Uterus (tissue), 4 donors: Measurements from ENCODE around the gene NUMB. TPM values are rescaled to one million over a fixed set of nuclear protein-coding genes. Genes with fewer than 3 reads are reported as not detected.

Experiments
- DNase-seq, 2 donors: peaks; one replicate each; pipeline ENCODE4 v3.0.0-alpha.2; 2019 to 2020
- H3K27ac ChIP-seq, 2 donors: fragments of 200-600 bp; sonication (generic); 1 replicate in 1 of 2; 2 replicates in 1 of 2; pipeline ENCODE4 v1.5.1; 2016 to 2018
- H3K27me3 ChIP-seq, 2 donors: fragments of 200-600 bp; sonication (generic); one replicate each; pipeline ENCODE4 v1.5.1; 2018 to 2019; ENCODE audit warnings: control low read depth in 1 of 2
- H3K36me3 ChIP-seq, 2 donors: fragments of 200-600 bp; sonication (generic); one replicate each; pipeline ENCODE4 v1.5.1; 2019; ENCODE audit warnings: control low read depth in 1 of 2
- H3K4me1 ChIP-seq, 2 donors: fragments of 200-600 bp; sonication (generic); one replicate each; pipeline ENCODE4 v1.5.1; 2018 to 2019; ENCODE audit warnings: control low read depth in 1 of 2
- H3K4me3 ChIP-seq, 2 donors: fragments of 200-600 bp; sonication (generic); 1 replicate in 1 of 2; 2 replicates in 1 of 2; pipeline ENCODE4 v1.5.1; 2018 to 2019; ENCODE audit warnings: mild to moderate bottlenecking in 1 of 2
- H3K9me3 ChIP-seq, 2 donors: fragments of 200-600 bp; sonication (generic); one replicate each; pipeline ENCODE4 v1.5.1; 2019; ENCODE audit warnings: control low read depth in 1 of 2
- POLR2A ChIP-seq, 2 donors: fragments of 450-650 bp; IDR thresholded peaks; one replicate each; pipeline ENCODE4 v1.6.1; 2016; ENCODE audit warnings: antibody characterized with exemption in 2 of 2, mild to moderate bottlenecking in 1 of 2, moderate library complexity in 1 of 2
- intact Hi-C: fragments of 100-400 bp; cut with DNase I; formaldehyde crosslinking; loops from one replicate; pipeline ENCODE4 v1.15.1; 2023; ENCODE audit warnings: low total_unique reads
- total RNA-seq, 4 donors: library from RNA; depleted of rRNA in 3 of 4; stranded (reverse); fragments of >200 nt in 3 of 4; gene quantifications; one replicate each; pipeline versions ENCODE4 v1.1.0 to v1.2.4, GENCODE V29; 2014 to 2023
- TF ChIP-seq, protein P1 (sequence below), 4 experiments: fragments of 200-600 bp in 2 of 4; fragments of 450-650 bp in 2 of 4; sonication (generic) in 2 of 4; IDR thresholded peaks; one replicate each; pipeline ENCODE4 v1.5.1; 2016 to 2019; ENCODE audit warnings: antibody characterized with exemption in 4 of 4, mild to moderate bottlenecking in 2 of 4, moderate library complexity in 1 of 4
- donor health status: DM: yes; HTN: yes; CAD: no.

NUMB gene
- total RNA-seq, 4 donors from 2014 or later: 27.1 to 119 (median 40.8) TPM

DNA sequence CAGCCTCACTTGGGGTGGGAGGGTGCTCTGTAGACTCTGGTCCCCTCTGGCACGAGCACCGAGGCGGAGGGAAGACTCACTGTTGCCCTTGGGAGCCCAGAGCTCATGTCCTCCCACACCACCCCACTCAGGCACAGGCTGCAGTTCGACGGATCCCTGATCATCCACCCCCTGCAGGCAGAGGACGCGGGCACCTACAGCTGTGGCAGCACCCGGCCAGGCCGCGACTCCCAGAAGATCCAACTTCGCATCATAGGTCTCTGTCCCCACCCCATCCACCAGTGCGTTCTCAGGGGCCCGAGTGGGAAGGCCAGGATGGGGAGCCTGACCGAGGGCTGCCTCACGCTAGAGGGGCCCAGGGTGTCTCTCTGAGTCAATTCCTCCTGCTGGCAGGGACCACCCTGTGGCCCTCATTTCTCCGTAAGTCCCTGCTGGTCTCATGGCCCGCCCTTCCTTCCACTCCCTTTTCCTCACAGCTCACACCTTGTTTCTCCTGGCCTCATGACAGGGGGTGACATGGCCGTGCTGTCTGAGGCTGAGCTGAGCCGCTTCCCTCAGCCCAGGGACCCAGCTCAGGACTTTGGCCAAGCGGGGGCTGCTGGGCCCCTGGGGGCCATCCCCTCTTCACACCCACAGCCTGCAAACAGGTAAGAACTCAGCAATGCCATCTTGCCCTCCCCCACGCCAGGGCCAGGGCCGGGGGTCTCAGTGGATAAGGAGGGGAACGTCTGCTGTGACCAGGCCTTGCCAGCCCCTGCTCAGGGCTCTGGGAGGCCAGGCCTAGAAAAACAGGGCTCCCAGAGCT lies 194.1 kb downstream of the NUMB start:
- TF ChIP-seq, protein P1, sequence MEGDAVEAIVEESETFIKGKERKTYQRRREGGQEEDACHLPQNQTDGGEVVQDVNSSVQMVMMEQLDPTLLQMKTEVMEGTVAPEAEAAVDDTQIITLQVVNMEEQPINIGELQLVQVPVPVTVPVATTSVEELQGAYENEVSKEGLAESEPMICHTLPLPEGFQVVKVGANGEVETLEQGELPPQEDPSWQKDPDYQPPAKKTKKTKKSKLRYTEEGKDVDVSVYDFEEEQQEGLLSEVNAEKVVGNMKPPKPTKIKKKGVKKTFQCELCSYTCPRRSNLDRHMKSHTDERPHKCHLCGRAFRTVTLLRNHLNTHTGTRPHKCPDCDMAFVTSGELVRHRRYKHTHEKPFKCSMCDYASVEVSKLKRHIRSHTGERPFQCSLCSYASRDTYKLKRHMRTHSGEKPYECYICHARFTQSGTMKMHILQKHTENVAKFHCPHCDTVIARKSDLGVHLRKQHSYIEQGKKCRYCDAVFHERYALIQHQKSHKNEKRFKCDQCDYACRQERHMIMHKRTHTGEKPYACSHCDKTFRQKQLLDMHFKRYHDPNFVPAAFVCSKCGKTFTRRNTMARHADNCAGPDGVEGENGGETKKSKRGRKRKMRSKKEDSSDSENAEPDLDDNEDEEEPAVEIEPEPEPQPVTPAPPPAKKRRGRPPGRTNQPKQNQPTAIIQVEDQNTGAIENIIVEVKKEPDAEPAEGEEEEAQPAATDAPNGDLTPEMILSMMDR (IDR thresholded peaks at IDR 0.05): no peak
- TF ChIP-seq POLR2A (IDR thresholded peaks at IDR 0.05): no peak
- no peaks in the 10 kb centered on the region for H3K9me3 ChIP-seq
- no peak overlapping the region for H3K27ac ChIP-seq
- intact Hi-C loops: no loop called here
- H3K4me3 ChIP-seq: no peak overlapping the region
- no peak for DNase-seq
- no peaks in the 10 kb centered on the region for H3K27me3 ChIP-seq
- no peaks in the 10 kb centered on the region for H3K36me3 ChIP-seq
- H3K4me1 ChIP-seq: no peaks in the 10 kb centered on the region

DNA sequence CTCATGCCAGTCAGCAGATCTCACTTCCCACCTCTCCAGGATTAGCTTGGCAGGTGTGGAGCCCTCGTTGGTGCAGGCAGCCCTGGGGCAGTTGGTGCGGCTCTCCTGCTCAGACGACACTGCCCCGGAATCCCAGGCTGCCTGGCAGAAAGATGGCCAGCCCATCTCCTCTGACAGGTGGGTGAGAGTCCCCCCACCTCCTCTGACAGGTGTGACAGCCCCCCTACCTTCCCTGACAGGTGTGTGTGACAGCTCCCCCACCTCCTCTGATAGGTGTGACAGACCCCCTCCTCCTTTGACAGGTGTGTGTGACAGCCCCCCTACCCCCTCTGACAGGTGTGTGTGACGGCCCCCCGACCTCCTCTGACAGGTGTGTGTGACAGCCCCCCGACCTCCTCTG lies 194.7 kb downstream of the NUMB start:
- TF ChIP-seq POLR2A (IDR thresholded peaks at IDR 0.05): no peak
- TF ChIP-seq, protein P1 (IDR thresholded peaks at IDR 0.05): no peak
- H3K4me3 ChIP-seq: no peak overlapping the region
- intact Hi-C loops: no loop called here
- H3K36me3 ChIP-seq: no peaks in the 10 kb centered on the region
- no peak for DNase-seq
- no peaks in the 10 kb centered on the region for H3K9me3 ChIP-seq
- no peaks in the 10 kb centered on the region for H3K4me1 ChIP-seq
- no peak overlapping the region for H3K27ac ChIP-seq
- H3K27me3 ChIP-seq: no peaks in the 10 kb centered on the region

DNA sequence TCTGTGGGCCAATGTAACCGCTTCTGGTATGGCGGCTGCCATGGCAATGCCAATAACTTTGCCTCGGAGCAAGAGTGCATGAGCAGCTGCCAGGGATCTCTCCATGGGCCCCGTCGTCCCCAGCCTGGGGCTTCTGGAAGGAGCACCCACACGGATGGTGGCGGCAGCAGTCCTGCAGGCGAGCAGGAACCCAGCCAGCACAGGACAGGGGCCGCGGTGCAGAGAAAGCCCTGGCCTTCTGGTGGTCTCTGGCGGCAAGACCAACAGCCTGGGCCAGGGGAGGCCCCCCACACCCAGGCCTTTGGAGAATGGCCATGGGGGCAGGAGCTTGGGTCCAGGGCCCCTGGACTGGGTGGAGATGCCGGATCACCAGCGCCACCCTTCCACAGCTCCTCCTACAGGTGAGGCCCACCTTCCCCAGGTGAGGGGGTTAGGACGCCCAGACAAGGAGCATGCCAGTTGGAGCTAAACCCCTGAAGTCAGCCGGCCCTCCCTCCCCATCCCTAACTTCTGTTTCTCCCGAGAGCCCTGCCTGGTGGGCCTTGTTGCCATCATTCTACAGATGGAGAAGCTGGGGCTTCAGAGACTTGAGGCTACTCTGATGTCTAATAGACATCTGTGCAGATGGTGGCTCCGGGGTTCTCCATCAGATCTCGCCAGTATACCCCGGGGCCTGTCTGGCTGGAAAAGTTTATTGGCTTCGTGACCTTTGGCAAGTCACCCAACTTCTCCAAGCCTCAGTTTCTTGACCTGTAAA lies 195.7 kb downstream of the NUMB start:
- Histone ChIP-seq H3K36me3 (no peaks in the 10 kb centered on the region), H3K9me3 (no peaks in the 10 kb centered on the region), H3K27me3 (no peaks in the 10 kb centered on the region), H3K27ac (no peak overlapping the region), H3K4me1 (no peaks in the 10 kb centered on the region), H3K4me3 (no peak overlapping the region)
- TF ChIP-seq, protein P1 (IDR thresholded peaks at IDR 0.05): no peak
- no peak for TF ChIP-seq POLR2A (IDR thresholded peaks at IDR 0.05)
- no peak for DNase-seq
- intact Hi-C loops: no loop called here

DNA sequence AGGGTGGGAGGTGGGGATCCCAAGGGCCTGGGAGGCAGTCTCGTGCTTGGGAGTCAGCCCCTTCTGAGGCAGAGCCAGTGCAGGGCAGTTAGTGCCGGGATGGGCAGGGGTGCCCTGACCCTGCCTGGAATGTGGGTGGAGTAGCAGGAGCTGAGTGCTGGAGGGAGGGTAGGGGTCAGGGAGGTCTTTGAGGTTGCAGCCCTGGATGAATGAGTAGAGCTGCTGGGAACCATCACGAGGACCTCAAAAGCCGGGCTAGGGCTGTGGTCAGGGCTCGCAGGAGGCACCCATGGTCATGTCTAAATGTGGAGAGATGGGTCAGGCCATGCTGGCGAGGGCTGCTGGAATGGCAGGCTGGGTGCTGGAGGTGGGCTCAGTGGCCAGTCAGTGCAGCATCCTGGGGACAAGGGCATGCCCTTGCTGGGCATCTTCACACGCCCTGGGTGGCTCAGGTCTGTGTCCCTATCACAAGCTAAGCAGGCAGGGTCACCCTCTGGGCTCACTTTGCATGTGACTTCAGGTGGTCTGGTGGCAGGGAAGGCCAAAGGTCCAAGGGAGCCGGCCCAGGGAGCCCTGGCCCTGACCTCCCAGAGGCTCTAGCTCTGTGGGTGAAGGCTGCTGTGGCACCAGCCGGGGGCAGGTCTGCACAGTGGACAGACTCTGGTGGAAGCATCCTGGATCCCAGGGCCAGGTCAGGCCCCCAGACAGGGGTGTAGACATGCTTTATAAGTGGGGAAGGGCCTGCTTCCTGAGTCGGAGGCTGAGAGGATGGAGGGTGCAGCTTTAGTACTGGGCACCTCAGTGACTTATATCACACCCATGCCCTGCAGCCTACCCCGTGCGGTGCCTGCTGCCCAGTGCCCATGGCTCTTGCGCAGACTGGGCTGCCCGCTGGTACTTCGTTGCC lies 196.6 kb downstream of the NUMB start:
- Histone ChIP-seq H3K27me3 (no peaks in the 10 kb centered on the region), H3K27ac (no peak overlapping the region), H3K4me1 (no peaks in the 10 kb centered on the region), H3K36me3 (no peaks in the 10 kb centered on the region), H3K4me3 (no peak overlapping the region), H3K9me3 (no peaks in the 10 kb centered on the region)
- intact Hi-C loops: no loop called here
- TF ChIP-seq, protein P1 (IDR thresholded peaks at IDR 0.05): no peak
- no peak for TF ChIP-seq POLR2A (IDR thresholded peaks at IDR 0.05)
- no peak for DNase-seq
